Activated B cell treated with CpG ODN at 0.5 μM for 24 hours (primary cell): ENCODE data around the gene COL25A1. TPM values are rescaled to one million over a fixed set of nuclear protein-coding genes. Genes with fewer than 3 reads are reported as not detected.

Experiments
- ATAC-seq: fragments of 200-7000 bp; cut with Tn5 transposase; one replicate; pipeline ENCODE4 v1.10.0; 2021; ENCODE audit warnings: low read depth, mild to moderate bottlenecking, moderate library complexity
- CTCF ChIA-PET: fragments of 350-600 bp; sonication (Branson Sonifier 250); formaldehyde crosslinking; loops from one replicate; lab custom pipeline; 2021; ENCODE audit warnings: antibody characterized with exemption; lab: Charles Lee
- POLR2A ChIA-PET: fragments of 350-600 bp; sonication (Branson Sonifier 250); formaldehyde crosslinking; loops from one replicate; lab custom pipeline; 2021; ENCODE audit warnings: antibody characterized with exemption; lab: Charles Lee
- DNase-seq: peaks from one replicate; pipeline ENCODE4 v3.0.0; 2022
- H3K27ac Mint-ChIP-seq: one replicate; pipeline ENCODE4 v1.8.0; 2020; ENCODE audit warnings: mixed read lengths
- H3K27me3 Mint-ChIP-seq: one replicate; pipeline ENCODE4 v1.8.0; 2021; ENCODE audit warnings: mixed read lengths
- H3K36me3 Mint-ChIP-seq: one replicate; pipeline ENCODE4 v1.8.0; 2021; ENCODE audit warnings: low read depth, mixed read lengths
- H3K4me1 Mint-ChIP-seq: one replicate; pipeline ENCODE4 v1.8.0; 2021; ENCODE audit warnings: mixed read lengths
- H3K4me3 Mint-ChIP-seq: one replicate; pipeline ENCODE4 v1.8.0; 2020; ENCODE audit warnings: mild to moderate bottlenecking, mixed read lengths
- H3K9me3 Mint-ChIP-seq: one replicate; pipeline ENCODE4 v1.8.0; 2020; ENCODE audit warnings: mixed read lengths
- CTCF ChIP-seq: fragments of 200-600 bp; IDR thresholded peaks from one replicate; pipeline ENCODE4 v1.8.0; 2022; ENCODE audit warnings: antibody characterized with exemption, mild to moderate bottlenecking
- intact Hi-C: fragments of 100-400 bp; cut with micrococcal nuclease; formaldehyde crosslinking; loops from one replicate; pipeline ENCODE4 v1.15.1; 2024
- total RNA-seq: library from RNA; stranded (reverse); gene quantifications from 2 replicates; pipeline ENCODE4 v1.2.3, GENCODE V29; 2022

COL25A1 gene
- total RNA-seq, 1 donor from 2014 or later: not detected

GRCh38 chr4:108906866-108907367, 395.5 kb downstream of the COL25A1 start:
- CTCF ChIA-PET: no interaction called here
- no peak overlapping the region for H3K27ac Mint-ChIP-seq
- POLR2A ChIA-PET: no interaction called here

GRCh38 chr4:108906006-108906405, 396.5 kb downstream of the COL25A1 start:
- no peaks in the 10 kb centered on the region for H3K4me1 Mint-ChIP-seq
- no peak overlapping the region for H3K4me3 Mint-ChIP-seq
- no peak for ATAC-seq
- ChIA-PET CTCF (no interaction called here), POLR2A (no interaction called here)
- peaks cover 3% of the 10 kb centered on the region for H3K27me3 Mint-ChIP-seq
- H3K9me3 Mint-ChIP-seq: no peaks in the 10 kb centered on the region
- TF ChIP-seq CTCF: no peak
- intact Hi-C loops: no loop called here
- H3K36me3 Mint-ChIP-seq: no peaks in the 10 kb centered on the region
- DNase-seq: no peak
- no peak overlapping the region for H3K27ac Mint-ChIP-seq

More at GRCh38 chr4:108906866-108907367, 395.5 kb downstream of the COL25A1 start:
- Mint-ChIP-seq H3K36me3 (no peaks in the 10 kb centered on the region), H3K27me3 (peaks cover 3% of the 10 kb centered on the region), H3K4me1 (no peaks in the 10 kb centered on the region), H3K9me3 (no peaks in the 10 kb centered on the region), H3K4me3 (no peak overlapping the region)
- no peak for TF ChIP-seq CTCF
- ATAC-seq: no peak
- no peak for DNase-seq
- intact Hi-C loops: no loop called here

DNA sequence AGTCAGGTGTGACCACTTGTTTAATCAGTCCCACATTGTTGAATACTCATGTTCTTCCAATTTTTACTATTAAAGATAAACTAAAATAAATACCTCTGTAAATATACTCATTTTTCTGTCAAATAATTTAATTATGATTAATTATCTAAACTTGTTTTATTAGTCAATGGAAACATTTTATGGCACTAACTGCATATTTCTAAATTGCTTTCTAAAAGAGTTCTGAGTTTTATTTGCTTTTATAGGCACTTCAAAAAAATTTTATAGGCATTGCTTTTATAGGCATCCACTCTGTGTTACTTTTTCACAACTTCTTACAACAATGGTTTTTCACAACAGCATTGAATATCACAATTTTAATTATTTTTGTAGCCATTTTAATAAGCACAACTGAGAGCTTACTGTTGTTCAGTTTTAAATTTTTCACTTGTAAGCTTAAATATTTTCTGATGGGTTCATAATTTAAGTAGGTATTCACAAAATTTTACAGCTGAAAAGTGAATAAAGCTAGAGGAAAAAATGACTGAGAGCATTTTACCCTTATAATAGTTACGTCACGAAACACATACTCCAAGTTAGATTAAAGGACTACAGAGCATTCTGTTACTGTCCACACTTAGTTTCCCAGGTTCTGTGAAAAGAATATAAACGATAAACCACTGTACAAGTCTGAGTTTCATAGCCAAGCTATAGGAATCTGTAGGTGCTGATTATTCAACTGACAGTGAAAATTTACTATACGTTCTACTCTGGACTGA, 398.8 kb downstream of the COL25A1 start:
- DNase-seq: no peak
- no peaks in the 10 kb centered on the region for H3K4me1 Mint-ChIP-seq
- CTCF ChIA-PET: no interaction called here
- no peaks in the 10 kb centered on the region for H3K9me3 Mint-ChIP-seq
- intact Hi-C loops: no loop called here
- H3K27me3 Mint-ChIP-seq: no peaks in the 10 kb centered on the region
- no peak overlapping the region for H3K4me3 Mint-ChIP-seq
- no peak for TF ChIP-seq CTCF
- no peak for ATAC-seq
- H3K36me3 Mint-ChIP-seq: no peaks in the 10 kb centered on the region
- POLR2A ChIA-PET: no interaction called here
- H3K27ac Mint-ChIP-seq: no peak overlapping the region

DNA sequence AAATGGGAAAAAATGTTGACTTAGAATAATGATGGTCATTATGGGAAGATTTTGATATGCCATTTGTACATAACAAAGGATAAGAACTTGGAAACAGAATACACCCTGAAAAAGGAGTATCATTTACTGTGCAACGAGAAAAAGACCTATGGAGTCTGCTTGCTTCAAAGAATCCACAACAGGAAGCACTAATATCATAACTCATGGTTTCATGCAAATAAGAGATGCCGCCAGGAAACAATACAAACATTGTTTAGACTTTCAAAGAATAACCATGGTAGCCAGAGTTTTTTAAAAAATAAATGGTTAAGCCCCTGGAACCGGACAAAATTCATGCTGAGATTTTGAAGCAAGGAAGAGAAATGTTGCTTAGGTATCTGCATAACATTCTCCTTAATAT, 399.7 kb downstream of the COL25A1 start:
- ChIA-PET POLR2A (no interaction called here), CTCF (no interaction called here)
- intact Hi-C loops: no loop called here
- no peak for TF ChIP-seq CTCF
- Mint-ChIP-seq H3K36me3 (no peaks in the 10 kb centered on the region), H3K9me3 (no peaks in the 10 kb centered on the region), H3K27me3 (no peaks in the 10 kb centered on the region), H3K4me3 (no peak overlapping the region), H3K4me1 (no peaks in the 10 kb centered on the region), H3K27ac (no peak overlapping the region)
- no peak for DNase-seq
- no peak for ATAC-seq

DNA sequence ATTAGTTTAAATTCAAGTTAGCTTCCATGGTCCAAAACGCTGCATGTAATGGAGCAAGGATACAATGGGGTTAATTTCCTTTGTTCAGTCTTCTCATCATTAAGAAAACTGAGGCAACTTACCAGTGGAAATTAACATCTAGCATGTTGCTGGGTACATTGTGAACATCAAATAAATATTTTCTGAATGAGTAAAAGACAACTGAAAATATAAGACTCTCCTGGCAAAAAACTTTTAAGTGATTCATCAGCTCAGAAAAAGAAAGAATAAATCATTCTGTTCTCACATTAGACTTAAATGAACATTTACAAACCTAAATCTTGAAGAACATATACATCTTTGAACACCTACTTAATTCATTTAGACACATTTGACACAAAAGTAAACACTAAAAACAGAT, 401.2 kb downstream of the COL25A1 start:
- Mint-ChIP-seq H3K36me3 (no peaks in the 10 kb centered on the region), H3K4me3 (no peak overlapping the region), H3K27me3 (no peaks in the 10 kb centered on the region), H3K9me3 (no peaks in the 10 kb centered on the region), H3K4me1 (no peaks in the 10 kb centered on the region), H3K27ac (no peak overlapping the region)
- ATAC-seq: no peak
- ChIA-PET CTCF (no interaction called here), POLR2A (no interaction called here)
- TF ChIP-seq CTCF: no peak
- intact Hi-C loops: no loop called here
- DNase-seq: no peak
